Urothelium cell line (cell line): Measurements from ENCODE around the gene EIF2B2.

Experiments used
- DNase-seq: peaks from one replicate; pipeline ENCODE4 v3.0.0; 2011; ENCODE audit warnings: low spot score, mixed read lengths
- FAIRE-seq: peaks from 2 replicates; lab custom pipeline; 2011; peaks lifted over from hg19 to GRCh38; lab: Jason Lieb, UNC

EIF2B2 gene

DNA sequence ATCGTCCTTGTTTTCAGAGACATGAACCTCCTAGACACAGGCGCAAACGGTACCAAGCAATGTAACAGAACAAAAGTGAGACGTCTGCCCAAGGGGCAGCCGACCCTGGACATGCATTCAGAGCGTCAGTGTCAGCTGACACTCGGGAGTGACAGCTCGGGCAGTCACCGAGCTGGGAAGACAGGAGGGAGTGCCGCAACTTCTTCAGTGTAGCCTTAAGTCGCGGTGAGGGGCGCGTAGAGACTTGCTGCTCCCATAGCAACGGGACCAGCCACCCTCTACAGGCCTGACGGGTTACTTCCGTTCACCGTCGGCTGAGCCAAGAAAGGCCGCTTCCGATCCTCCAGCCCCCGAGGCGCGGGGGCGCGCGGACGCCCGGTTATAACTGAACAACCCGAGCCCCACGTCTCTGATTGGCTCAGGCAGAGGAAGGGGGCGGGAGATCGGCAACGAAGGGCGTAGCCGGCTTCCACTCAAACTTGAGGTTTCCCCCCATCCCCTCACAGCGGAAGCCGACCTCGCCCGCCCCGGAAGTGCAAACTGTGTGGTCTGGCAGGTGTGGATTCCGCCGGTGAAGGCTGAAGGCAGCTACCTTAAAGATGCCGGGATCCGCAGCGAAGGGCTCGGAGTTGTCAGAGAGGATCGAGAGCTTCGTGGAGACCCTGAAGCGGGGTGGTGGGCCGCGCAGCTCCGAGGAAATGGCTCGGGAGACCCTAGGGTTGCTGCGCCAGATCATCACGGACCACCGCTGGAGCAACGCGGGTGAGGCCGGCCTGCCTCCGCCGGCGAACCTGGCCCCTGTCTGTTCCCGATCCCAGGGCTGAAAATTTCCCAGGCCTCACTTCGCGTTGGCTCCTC, at the start of gene EIF2B2:
Gene EIF2B2, plus strand, starts transcription at position 530 of the 858 bp plus-strand sequence. Its CDS starts 70 bp downstream, at position 600.
- FAIRE-seq (peak; percentile 83), DNase-seq (peak; percentile 99)

GRCh38 chr14:74953686-74954085, 49.0 kb upstream of the EIF2B2 start:
- peak; percentile 17 for FAIRE-seq

GRCh38 chr14:74954232-74954946, 48.3 kb upstream of the EIF2B2 start:
- peak; percentile 50 for DNase-seq
- FAIRE-seq, result no peak

More at GRCh38 chr14:74953686-74954085, 49.0 kb upstream of the EIF2B2 start:
- no peak for DNase-seq

- DNase-seq, result no peak
- FAIRE-seq, result no peak
These were observed 47.8 kb upstream of the EIF2B2 start for GRCh38 chr14:74954947-74955228.

DNA sequence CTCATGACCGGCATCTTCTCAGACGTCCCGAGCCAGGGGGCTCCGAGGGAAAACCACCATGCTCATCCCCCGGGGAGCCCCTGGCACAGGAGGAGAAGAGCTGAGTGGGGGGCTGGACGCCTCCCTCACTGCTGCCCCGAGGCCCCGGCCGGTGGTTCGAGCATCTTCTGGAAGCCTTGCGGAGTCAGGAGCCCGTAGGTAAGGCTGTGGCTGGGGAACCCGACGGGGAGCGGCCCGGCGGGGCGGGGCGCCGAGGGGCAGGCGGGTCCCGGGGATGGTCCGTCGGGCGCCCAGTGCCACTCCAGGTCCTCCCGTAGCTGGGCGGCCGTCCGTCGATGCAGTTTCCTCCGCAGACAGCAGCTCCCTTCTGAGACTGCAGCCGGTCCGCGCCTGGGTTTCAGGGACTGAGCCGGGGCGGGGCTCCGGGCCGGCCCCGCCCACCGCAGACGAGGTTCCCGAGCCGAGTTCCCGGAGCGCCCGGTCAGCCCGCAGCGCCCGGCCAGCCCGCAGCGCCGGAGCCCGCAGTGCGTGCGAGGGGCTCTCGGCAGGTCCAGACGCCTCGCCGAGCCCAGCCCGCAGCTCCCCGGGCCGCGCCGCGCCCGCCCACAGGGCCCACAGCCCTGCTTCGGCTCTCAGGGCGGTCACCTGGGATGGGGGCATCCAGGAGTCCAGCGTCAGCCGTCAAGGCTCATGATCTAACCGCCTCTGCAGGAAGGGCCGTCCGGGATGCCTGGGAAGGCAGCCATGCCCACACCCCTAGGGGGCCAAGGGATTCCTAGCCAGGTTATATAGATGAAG, 47.3 kb upstream of the EIF2B2 start, which contains the start of gene PGF:
Gene PGF, minus strand, starts transcription at position 369 of the 798 bp plus-strand sequence. Its CDS starts 355 bp downstream, at position 14.
- DNase-seq (peak; percentile 90), FAIRE-seq (peak; percentile 84)

DNA sequence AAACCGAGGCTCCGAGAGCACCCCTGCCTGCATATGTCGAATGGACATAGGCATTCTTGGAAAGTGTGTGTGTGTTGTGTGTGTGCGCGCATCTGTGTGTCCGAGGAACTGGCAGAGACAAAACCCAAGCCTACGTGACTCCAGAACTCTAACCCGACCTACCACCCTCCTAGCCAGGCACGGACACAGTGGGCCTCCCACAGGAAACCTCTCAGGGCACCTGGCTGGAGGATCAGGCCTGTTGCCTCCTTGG, 46.8 kb upstream of the EIF2B2 start:
- no peak for DNase-seq
- FAIRE-seq, result no peak

GRCh38 chr14:74956280-74957072, 46.2 kb upstream of the EIF2B2 start:
- FAIRE-seq (peak; percentile 62), DNase-seq (no peak)

DNA sequence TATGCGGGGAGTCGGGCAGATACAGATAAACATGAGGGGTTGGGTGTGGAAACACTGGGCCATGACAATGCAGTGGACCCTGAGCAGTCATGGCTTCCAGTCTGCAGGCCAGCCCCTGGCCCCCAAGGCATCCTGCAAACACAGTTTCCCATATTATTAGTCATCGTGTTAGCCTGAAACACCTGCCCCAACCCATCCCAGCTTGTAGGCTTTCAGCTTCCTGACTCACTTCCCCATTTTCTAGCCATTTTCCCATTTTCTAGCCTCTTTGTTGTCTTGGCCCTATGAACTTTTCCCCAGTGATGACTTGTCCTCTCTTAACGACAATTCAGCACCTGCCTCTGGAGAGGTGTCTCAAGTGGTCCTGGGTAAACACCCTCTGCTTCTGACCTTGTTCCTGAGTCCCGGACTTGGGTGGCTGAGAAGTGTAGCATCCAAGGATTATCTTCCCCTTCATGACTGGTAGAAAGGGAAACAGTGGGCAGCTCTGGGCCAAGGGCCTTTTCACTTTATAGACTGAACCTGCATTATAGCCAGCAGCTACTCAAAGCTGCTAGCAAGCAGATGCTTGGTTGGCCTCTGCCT, 43.0 kb upstream of the EIF2B2 start:
- FAIRE-seq, result no peak
- DNase-seq, result no peak

GRCh38 chr14:74960736-74961135, 42.0 kb upstream of the EIF2B2 start:
- DNase-seq (no peak), FAIRE-seq (no peak)

DNA sequence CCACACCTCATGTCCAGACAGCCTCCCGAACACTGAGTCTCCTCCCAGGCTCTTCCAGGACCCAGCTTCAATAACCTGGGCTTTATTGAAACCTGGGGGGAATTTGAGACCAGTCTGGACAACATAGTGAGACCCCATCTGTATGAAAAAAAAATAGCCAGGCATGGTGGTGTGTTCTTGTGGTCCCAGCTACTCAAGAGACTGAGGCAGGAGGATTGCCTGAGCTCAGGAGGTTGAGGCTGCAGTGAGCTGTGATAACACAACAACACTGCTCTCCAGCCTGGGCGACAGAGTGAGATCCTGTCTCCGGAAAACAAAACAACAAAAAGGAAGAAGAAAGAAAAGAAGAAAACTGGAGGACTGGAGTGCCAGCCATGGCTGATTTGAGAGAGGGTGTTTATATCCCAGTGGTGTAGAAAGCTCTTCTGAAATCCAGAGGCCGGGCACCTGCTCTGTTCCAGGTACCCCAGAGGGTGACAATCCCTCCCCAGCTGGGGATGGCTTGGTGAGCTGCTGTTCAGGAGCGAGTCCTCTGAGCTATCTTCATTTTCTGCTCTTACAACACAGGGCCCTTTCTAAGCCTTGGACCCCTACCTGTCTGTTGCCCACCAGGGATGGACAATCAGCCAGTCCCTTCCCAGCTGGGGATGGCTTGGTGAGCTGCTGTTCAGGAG, 41.3 kb upstream of the EIF2B2 start:
- no peak for FAIRE-seq

GRCh38 chr14:74962046-74962445, 40.7 kb upstream of the EIF2B2 start:
- FAIRE-seq (no peak), DNase-seq (no peak)

More for the DNA sequence above, 41.3 kb upstream of the EIF2B2 start:
- no peak for DNase-seq

DNA sequence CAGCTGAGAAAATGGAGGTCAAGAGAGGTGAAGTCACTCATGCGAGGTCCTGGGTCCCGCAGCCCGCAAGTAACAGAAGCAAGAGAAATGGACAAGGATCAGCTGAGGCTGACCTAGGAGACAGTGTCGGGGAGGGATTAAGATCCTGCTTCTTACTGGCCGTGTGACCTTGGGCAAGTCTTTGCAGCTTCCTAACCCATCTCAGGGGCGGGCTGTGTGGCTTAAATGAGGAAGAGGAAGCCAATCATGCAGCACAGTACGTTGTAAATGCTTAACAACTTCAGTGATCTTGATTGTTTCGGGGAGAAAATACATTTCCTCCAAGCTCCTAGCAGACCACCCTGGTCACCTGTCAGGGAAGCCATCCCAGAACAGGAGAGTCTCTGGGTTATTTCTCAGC, 40.2 kb upstream of the EIF2B2 start:
- FAIRE-seq, result no peak

GRCh38 chr14:74963178-74963704, 39.5 kb upstream of the EIF2B2 start:
- FAIRE-seq, result no peak
- no peak for DNase-seq

More for the DNA sequence above, 40.2 kb upstream of the EIF2B2 start:
- no peak for DNase-seq

DNA sequence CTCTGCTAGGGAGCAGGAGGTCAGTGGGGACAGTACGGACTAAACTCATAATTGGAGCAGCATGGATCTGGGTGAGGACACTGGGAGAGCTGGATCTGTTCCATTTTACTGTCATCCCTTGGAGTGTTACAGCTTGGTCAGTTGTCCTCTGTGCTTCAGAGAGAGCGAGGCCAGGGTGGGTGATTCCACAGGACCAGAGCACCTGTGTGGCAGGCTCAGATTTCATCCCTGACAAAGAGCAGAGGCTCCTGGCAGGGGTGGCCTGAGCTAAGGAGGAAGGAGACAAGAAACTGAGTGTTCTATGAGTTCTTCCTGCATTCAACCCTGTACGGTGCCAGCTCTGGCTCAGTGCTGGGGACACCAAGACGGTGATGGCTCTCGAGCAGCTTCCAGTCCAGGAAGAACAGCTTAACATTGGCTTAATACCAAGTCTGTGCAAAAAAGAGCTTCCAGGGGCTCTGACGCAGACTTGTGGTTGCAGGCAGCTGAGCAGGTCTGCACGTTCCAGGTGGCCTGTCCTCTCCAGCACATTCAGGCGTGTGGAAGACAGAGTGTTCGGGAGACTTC, 38.9 kb upstream of the EIF2B2 start:
- DNase-seq, result no peak
- FAIRE-seq, result no peak

GRCh38 chr14:74964787-74965485, 37.8 kb upstream of the EIF2B2 start:
- FAIRE-seq, result no peak
- no peak for DNase-seq

GRCh38 chr14:74965486-74966153, 37.1 kb upstream of the EIF2B2 start:
- FAIRE-seq (peak; percentile 32), DNase-seq (no peak)

DNA sequence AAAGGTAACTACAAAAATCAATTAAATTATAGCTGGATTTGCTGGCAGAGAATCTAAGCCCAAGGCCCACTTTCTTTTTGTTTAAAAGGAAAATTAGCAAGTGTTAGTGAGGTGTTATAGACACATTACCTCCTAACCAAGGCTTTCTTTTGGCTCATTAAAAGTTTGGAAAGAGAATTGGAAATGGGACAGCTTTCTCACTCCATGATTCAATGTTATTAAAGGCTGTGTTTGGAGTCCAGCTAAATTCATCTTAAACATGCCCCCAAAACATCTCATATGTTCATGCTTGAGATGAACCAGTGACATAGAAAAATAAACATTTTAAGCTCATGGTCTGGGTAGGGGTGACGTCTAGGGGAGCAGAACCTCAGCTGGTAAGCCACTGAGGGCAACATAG, 33.9 kb upstream of the EIF2B2 start:
- no peak for FAIRE-seq

More for the DNA sequence above, 33.9 kb upstream of the EIF2B2 start:
- no peak for DNase-seq
